ENCODE data around the gene FSTL3. TPM values are rescaled to one million over a fixed set of nuclear protein-coding genes. Genes with fewer than 3 reads are reported as not detected.

Gene FSTL3
- total RNA-seq, 1 experiment from 2014 or later, result 95.5 TPM

DNA sequence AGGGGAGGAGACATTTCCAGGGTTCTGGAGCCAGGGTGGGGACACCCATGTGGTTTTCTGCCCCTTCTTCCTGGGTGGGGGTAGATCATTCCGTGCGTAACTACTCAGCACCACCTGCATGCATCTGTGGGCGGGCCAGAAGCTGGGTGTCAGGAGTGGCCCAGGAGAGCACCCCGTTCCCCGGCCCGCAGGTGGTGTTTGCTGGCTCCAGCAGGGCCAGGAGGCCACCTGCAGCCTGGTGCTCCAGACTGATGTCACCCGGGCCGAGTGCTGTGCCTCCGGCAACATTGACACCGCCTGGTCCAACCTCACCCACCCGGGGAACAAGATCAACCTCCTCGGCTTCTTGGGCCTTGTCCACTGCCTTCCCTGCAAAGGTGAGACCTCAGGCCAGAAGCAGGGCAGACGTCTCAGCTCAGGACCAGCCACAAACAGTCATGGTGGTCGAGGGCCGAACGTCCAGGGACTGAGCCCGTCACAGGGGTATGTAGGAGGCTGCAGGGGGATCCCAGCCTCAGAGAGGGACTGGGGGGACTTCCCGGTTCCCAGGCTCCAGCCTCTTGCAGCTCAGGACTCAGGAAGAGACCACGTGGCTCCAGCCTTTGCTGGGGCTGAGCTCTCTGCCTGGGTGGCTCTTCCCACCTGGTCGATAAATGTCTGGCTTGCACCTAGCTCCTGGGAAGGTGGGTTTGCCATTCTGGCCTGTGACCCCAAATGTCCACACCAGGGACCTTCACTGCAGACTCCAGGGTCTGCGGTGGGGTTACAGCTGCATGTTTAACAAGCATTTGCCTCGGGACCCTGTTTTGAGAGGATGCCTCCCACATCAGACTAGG, 1.6 kb downstream of the FSTL3 start:
- in situ Hi-C loops (cut with HindIII; ENCODE audit: low pct_unique_long_range_greater_than_20kb, low sequenced_read_pairs), result no loop called here
- peak; percentile 46 for DNase-seq (ENCODE audit: low read depth)

DNA sequence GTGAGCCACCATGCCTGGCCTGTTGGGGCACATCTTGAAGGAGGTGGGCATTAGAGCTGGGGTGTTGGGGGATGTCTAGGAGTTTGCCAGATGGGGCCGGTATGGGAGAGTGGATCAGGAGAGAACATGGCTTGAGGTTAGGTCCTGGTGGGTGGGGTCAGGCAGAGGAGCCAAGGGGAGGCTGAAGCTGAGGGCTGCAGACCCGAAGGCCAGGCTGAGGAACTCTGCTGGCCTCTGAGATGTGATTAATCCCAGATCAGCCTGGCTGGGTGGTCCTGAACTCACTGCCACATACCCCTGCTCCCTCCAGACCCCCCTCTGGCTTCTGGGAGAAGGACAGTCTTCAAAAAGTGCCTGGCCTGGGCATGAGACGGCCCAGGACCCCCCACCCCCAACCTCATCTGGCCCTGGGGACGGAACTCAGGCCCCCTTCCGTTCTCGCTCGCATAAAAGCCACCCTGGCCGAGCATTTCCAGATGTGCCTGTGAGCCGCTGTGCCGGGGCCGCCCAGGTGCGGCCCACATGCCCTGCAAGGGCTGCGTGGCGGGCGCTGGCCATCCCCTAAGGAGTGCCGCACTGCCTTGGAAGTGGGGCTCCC, 2.7 kb downstream of the FSTL3 start:
- in situ Hi-C loops (cut with HindIII; ENCODE audit: low pct_unique_long_range_greater_than_20kb, low sequenced_read_pairs), result no loop called here
- DNase-seq (ENCODE audit: low read depth), result no peak

GRCh38 chr19:679418-680286, 3.5 kb downstream of the FSTL3 start:
- in situ Hi-C loops (cut with HindIII; ENCODE audit: low pct_unique_long_range_greater_than_20kb, low sequenced_read_pairs), result no loop called here
- DNase-seq (ENCODE audit: low read depth), result no peak

- in situ Hi-C loops (cut with HindIII; ENCODE audit: low pct_unique_long_range_greater_than_20kb, low sequenced_read_pairs), result no loop called here
These were observed 4.3 kb downstream of the FSTL3 start for GRCh38 chr19:680287-681028.

DNA sequence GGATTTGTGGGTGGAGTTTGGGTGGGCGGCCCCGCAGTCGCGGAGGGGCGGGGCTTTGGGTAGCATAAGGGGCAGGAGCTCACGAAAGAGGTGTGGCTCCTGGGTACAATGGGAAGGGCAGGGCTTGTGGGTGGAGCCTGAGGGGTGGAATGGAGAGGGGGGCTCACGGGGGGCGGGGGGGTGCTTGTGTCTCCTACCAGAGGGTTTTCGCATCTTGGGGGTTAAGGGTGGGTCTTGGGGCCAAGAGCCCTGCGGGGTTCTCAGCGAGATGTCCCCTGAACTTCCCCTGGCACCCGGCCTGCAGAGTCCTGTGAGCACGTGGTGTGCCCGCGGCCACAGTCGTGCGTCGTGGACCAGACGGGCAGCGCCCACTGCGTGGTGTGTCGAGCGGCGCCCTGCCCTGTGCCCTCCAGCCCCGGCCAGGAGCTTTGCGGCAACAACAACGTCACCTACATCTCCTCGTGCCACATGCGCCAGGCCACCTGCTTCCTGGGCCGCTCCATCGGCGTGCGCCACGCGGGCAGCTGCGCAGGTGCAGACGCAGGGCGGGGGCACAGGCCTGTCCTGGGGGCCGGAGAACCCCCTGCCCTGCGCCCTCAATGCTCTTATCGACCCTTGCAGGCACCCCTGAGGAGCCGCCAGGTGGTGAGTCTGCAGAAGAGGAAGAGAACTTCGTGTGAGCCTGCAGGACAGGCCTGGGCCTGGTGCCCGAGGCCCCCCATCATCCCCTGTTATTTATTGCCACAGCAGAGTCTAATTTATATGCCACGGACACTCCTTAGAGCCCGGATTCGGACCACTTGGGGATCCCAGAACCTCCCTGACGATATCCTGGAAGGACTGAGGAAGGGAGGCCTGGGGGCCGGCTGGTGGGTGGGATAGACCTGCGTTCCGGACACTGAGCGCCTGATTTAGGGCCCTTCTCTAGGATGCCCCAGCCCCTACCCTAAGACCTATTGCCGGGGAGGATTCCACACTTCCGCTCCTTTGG, 5.1 kb downstream of the FSTL3 start:
- in situ Hi-C loops (cut with HindIII; ENCODE audit: low pct_unique_long_range_greater_than_20kb, low sequenced_read_pairs), result no loop called here
- DNase-seq (ENCODE audit: low read depth), result no peak

More at GRCh38 chr19:680287-681028, 4.3 kb downstream of the FSTL3 start:
- peak; percentile 86 for DNase-seq (ENCODE audit: low read depth)

DNA sequence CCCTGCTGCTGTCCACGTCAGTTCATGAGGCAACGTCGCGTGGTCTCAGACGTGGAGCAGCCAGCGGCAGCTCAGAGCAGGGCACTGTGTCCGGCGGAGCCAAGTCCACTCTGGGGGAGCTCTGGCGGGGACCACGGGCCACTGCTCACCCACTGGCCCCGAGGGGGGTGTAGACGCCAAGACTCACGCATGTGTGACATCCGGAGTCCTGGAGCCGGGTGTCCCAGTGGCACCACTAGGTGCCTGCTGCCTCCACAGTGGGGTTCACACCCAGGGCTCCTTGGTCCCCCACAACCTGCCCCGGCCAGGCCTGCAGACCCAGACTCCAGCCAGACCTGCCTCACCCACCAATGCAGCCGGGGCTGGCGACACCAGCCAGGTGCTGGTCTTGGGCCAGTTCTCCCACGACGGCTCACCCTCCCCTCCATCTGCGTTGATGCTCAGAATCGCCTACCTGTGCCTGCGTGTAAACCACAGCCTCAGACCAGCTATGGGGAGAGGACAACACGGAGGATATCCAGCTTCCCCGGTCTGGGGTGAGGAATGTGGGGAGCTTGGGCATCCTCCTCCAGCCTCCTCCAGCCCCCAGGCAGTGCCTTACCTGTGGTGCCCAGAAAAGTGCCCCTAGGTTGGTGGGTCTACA, 6.6 kb downstream of the FSTL3 start:
- in situ Hi-C loops (cut with HindIII; ENCODE audit: low pct_unique_long_range_greater_than_20kb, low sequenced_read_pairs), result no loop called here
- DNase-seq (ENCODE audit: low read depth), result no peak

GRCh38 chr19:685454-685931, 9.3 kb downstream of the FSTL3 start:
- no peak for DNase-seq (ENCODE audit: low read depth)
- in situ Hi-C loops (cut with HindIII; ENCODE audit: low pct_unique_long_range_greater_than_20kb, low sequenced_read_pairs), result no loop called here

- in situ Hi-C loops (cut with HindIII; ENCODE audit: low pct_unique_long_range_greater_than_20kb, low sequenced_read_pairs), result no loop called here
These were observed 10.6 kb downstream of the FSTL3 start for GRCh38 chr19:686589-687297.

DNA sequence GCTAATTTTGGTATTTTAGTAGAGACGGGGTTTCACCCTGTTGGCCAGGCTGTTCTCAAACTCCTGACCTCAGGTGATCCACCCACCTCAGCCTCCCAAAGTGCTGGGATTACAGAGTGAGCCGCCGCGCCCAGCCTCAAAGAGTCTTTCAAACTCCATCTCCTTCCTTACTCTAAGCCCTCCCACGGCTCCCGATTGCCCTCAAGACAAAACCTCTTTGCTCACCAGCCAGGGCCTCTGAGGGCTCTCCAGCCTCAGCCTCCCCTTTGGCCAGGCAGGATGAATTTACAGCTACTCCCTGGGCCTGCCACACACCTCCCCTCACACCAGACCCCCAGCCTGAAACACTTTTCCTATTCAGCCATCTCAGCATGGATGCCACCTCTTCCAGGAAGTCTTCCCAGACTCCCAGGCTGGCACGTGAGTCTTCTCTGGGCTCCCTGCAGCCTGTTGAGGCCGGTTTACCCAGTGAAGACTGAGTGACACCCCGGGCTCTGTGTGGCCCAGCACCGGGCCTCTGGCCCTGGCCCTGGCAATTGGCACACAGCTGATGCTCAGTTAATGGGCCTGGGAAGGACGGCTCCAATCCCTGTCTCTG, 11.5 kb downstream of the FSTL3 start:
- no peak for DNase-seq (ENCODE audit: low read depth)
- in situ Hi-C loops (cut with HindIII; ENCODE audit: low pct_unique_long_range_greater_than_20kb, low sequenced_read_pairs), result no loop called here

More at GRCh38 chr19:686589-687297, 10.6 kb downstream of the FSTL3 start:
- DNase-seq (ENCODE audit: low read depth), result no peak

DNA sequence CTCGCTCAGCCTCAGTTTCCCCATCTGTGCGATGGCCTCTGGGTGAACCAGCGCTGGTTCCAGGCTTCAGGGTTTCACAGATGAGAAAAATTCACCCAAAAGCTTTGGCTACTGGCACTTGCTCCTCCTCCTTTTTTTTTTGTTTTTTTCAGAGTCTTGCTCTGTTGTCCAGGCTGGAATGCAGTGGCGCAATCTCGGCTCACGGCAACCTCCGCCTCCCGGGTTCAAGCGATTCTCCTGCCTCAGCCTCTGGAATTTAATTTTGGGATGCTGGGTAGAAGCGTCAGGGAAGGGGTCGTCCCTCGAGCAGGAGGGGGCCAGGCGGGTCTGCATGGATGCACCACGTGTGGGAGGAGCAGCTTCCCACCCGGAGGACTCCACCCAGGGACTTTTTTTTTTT, 12.0 kb downstream of the FSTL3 start:
- in situ Hi-C loops (cut with HindIII; ENCODE audit: low pct_unique_long_range_greater_than_20kb, low sequenced_read_pairs), result no loop called here
- no peak for DNase-seq (ENCODE audit: low read depth)

- in situ Hi-C loops (cut with HindIII; ENCODE audit: low pct_unique_long_range_greater_than_20kb, low sequenced_read_pairs), result no loop called here
- DNase-seq (ENCODE audit: low read depth), result no peak
These were observed 12.8 kb downstream of the FSTL3 start for GRCh38 chr19:688992-689391.

DNA sequence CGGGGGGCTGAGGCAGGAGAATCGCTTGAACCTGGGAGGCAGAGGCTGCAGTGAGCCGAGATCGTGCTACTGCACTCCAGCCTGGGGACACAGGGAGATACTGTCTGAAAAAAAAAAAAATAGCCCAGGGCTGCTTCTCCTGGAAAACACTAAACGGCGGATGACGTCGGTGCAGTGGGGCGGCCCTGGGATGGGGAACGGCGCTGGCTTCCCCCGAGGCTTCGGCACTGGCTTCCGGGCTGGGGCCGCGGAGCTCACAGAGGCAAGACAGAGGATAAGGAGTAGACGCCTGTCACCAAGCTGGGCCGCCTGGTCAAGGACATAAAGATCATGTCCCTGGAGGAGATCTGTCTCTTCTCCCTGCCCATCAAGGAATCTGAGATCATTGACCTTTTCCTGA, 14.0 kb downstream of the FSTL3 start:
- no peak for DNase-seq (ENCODE audit: low read depth)
- in situ Hi-C loops (cut with HindIII; ENCODE audit: low pct_unique_long_range_greater_than_20kb, low sequenced_read_pairs), result no loop called here

- in situ Hi-C loops (cut with HindIII; ENCODE audit: low pct_unique_long_range_greater_than_20kb, low sequenced_read_pairs), result no loop called here
- no peak for DNase-seq (ENCODE audit: low read depth)
These were observed 18.5 kb downstream of the FSTL3 start for GRCh38 chr19:694481-695351.

DNA sequence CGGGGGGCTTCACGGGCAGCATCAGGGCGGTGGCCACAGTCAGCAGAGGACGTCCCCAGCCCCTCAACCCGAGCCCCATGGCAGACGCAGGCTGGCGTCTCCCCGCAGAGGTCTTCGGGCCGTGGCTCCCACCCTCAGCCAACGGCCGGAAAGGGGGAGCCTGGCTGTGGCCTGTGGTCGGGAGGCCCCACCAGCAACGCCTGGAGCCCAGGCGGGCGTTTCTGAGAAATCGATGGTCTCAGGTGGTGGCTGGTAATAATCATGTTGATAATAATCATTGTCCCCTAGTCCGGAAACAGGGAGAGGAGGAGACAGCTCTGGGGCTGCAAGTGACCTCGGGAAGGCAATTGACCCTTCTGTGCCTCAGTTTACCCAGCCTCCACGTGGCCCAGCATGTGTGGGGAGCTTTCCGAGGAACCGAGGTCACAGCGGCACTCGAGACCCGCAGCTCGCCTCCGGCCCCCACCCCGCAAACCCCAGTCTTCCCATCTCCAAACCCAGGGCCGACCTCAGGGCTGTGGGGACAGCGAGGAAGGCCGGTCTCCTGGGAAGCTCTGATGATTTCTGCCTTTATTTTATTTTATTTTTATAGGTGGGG, 19.3 kb downstream of the FSTL3 start, which contains the start of gene PRSS57:
PRSS57 (minus strand) TSS at position 101 of the 598 bp plus-strand sequence; CDS start at position 79, 22 bp downstream.
- DNase-seq (ENCODE audit: low read depth), result no peak
- in situ Hi-C loops (cut with HindIII; ENCODE audit: low pct_unique_long_range_greater_than_20kb, low sequenced_read_pairs), result no loop called here
